Activated T-helper 9 cell treated with anti-CD3 and anti-CD28 coated beads, Interleukin-2, amount 50 U/mL, for 16 hours (primary cell): ENCODE results near the gene HSF5.

Source experiments
- DNase-seq: peaks from one replicate; pipeline ENCODE4 v3.0.0-alpha.2; 2020; ENCODE audit warnings: low read depth

Gene HSF5

DNA sequence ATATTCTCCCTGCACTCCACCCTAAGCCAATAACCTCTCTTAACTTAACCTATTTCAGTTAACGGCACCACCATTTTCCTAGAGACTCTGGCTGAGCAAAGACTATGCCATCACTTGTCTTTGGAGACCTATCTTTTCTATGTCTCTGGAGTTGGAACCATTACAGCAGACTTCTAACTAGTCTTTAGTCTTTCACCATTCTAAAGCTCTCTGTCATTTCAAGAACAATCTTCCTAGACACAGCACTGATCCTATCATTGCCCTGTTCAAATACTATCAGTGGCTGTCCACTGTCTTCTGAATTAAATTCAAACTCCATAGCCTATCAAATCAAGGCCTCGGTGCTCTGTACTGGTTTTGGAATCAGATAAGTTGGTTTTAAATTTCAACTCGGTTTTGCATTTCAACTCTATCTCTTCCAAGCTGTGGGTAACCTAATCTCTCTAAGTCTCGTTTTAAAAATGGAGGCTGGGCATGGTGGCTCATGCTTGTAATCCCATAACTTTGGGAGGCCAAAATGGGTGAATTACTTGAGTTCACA lies 102.8 kb downstream of the HSF5 start:
- DNase-seq = no peak

DNA sequence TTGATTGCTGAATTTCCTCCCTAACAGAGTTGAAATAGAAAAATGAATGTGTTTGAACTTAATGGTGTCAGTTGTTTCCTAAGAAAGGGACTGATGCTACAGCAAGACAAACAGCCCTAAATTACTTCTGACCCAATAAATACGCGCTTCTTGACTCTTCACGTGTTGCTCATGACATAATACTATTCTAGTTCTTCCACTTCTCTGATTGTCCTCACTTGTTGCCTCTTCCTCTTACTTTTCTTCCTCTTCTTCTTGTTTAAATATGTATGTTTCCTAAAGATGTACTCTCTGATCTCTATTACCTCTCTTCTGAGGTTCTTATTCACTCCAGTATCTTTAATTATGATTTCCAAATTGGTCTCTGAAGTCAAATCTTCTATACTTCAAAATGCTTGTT lies 103.3 kb downstream of the HSF5 start:
- no peak for DNase-seq

DNA sequence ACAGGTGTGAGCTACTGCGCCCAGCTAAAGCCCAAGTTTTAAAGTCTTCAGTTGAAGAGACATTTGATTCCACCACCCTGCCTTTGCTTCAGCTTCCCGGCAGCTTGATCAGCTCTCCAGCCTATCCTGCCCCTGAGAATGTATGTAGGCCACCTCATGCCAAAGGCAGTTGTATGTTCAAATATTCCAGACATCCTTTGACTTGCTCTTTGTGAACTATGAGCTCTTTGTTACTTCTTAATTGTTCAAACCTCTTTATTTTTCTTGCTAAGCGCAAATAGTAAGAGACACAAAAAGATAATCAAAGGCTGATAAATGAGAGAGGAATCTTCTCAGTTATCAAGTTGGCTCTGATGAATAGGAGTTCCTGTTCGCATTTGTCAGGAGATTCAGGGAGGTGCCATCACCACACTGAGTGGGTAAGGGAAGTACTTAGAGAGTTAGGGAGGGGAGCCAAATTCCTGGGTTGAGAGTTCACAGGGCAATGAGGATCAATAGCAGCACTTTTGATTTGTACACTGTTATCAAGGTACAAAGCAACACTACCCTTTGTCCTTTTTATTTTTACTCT lies 104.2 kb downstream of the HSF5 start:
- no peak for DNase-seq

DNA sequence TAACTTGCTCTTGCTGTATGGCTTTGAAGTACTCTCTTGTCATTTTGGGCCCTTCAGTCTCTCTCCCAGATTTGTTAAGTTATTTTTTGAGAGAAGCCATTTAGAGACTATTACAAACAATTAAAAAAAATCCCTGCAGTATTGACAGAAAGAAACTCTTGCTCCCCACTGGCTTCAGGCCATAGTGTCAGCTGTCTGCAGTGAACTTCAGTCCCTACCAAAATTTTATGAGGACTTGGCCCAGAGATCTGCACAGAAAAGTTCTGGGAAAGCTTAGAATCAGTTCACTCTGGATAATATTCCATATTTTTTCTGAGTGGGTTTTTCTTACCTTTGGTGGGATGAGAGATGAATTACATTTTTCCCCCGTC lies 105.4 kb downstream of the HSF5 start:
- DNase-seq = no peak

DNA sequence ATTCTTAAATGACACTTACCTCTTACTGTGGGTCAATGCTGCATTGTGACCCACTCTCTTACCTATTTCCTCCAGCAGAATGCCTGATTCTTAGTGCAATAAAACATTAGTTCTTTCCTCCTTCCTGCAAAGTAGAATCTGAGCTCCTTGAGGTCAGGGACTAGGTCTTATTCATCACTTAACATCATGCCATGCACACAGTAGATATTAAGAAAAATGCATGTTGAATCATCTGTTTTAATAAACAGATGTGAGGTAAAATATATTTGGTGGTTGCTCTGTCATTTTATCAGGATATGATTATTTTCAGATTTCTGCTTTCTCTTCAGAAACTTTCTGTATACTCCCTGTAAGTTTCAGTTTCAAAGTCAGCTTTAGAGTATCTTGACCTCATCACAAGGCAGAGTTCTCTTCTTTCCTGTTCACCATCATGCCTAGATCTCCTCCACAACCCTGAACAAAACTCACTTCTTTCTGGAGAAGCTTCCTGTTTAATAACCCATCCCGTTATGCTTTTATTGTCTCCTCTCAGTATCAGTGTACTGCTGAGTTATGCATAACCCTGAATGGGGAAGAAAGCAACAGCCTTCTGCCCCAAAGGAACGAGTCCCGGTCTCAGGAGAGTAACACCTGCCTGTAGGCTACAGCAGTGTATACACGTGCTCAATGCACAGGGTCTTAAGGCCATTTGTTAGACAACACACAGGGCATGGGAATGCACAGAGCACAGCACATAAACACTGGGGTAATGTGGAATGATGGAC lies 105.9 kb downstream of the HSF5 start:
- no peak for DNase-seq

DNA sequence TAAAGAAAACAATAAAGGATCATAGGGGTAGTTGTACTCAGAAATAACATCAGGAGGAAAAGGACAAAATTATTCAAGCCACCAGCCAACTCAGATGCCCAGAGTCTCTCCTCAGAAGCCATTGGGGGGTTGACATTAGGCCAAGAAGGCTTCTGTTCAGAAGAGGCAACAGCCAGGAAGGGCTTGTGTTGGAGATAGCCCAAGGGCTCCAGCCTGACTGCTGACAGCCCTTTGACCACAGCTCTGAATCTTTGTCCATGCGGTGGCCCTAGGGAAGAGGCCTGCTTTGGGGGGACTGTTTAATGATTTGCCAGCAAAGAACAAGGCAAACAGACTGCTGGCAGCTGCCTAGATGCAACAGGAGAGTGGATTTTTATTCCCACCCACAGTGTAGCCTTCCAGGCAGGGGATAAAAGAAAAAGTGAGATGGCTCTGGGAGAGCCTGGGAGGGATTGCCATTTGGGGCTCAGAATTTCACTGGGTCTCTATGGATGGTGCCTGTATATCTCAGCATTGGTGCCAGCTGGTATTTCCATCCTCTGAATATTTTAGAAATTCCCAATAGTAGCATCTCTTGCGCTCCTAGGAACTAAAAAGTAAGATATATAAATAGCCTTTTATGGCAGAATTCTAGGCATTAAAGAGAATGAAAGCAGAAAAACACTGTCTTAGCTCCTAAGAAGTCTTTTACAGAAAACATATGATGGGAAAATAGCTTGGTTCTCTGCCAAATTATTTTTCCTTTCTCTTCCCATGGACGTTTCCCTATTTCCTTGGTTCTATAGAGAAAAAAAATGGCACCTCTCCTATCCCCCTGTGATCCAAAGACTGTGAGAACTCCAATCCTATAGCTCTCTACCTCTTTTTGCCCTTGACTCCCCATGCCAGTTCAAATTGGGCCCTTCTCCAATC lies 106.8 kb downstream of the HSF5 start:
- DNase-seq = no peak

DNA sequence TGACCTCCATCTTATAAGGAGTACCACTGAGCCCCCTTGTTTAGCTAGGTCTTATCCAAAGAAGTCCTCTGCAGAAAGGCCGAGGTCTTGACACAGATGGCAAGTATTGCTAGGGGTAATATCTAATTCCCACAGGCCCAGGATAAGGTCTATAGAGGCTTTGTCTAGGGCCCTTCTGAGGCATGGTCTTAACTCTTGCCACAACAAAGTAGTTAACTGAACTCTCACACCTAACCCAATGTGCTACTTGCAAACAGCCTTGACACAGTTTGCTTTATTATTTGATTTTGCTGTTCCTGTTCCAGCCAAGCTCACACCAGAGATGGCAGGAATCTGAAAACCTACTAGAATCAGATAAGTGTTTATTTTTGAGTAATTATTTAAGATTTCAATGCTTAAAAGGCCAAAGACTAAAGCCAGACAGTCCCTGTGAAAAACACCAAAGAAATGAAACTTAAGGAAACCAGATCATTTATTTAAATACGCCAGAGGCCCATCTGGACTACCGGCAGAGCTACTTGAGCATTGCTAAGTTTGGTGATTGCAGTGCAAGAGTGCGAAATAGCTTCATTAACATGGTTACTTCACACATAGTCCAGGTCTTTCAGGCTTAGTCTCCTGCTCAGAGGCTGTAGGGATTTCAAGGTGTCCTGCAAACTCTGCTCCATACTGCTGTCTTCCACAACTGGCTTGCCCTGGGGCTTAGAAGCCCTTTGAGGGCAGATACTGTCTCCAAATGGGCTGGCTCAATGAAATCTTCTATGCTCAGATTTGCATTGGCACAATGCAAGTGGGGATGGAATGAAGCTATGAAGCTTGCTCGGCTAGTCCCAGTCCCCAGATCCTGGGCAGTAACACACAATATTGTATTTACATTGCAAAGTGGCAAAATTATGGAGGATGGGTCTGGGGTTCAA lies 107.7 kb downstream of the HSF5 start:
- no peak for DNase-seq

DNA sequence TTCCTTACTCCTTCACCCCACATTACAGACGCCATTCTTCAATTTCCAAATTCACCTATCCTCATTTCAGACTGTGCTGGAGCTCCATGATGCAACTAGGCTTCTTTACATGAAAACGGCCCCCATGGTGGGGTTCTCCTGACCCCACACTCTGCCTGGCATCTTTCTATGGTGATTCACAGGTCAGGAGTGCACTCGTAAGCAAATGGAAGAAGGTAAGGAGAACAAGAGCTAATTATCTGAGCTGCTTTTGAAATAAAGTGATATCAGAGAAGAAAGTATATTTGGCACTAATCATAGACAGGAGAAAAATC lies 108.7 kb downstream of the HSF5 start:
- no peak for DNase-seq

DNA sequence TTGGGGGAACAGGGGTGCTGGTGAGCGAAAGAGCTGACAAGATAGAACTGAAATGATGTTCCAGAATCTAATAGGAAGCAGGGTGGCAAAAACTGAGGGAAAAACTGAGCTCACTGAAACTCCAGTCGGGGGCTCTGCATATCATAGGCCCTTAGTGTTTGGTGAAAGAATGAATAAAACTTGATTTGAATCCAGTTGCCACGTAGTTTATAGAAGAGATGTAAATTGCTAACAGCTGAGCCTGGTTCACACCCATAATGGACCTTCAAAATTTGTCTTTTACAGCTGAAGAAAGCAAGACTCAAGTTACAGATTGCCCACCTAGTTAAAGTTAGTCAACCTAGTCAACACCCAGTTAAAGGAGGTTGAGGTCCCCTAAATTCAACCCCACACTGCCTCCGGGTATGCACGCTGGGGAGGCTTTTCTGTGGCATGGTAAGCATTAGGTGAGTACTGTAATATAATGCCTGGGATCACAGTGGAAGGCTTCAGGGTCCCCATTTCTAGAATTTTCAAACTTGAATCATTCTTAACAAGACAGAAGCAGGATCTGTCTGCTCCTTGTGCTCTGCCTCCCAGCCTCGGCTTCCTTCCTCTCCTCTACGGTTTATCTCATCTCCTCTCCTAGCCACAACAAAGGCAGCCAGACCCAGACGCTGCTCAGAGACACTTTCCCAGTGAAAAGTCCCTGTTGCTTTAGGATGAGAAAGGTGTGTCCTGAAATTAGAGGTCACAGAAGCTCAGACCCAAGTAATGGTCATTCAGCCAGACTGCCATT lies 109.3 kb downstream of the HSF5 start:
- DNase-seq = no peak

DNA sequence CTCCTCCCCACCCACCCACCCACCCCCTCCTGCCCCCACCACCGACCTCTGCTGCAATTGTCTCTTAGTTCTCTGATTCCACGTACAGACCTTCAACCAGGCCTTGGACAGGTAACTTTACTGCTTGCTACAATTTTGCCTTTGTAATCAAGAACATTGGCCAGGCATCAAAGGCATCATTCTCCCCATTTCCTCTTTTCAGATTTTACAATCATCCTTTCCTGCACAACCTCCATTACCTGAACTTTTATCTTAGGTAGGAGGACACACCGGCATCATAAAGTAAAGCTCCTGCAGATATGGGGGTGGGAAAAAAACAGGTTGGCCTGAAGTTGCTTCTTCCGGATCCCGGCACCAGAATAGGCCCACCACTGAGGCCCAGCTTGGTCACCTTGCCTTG lies 110.5 kb downstream of the HSF5 start:
- no peak for DNase-seq

DNA sequence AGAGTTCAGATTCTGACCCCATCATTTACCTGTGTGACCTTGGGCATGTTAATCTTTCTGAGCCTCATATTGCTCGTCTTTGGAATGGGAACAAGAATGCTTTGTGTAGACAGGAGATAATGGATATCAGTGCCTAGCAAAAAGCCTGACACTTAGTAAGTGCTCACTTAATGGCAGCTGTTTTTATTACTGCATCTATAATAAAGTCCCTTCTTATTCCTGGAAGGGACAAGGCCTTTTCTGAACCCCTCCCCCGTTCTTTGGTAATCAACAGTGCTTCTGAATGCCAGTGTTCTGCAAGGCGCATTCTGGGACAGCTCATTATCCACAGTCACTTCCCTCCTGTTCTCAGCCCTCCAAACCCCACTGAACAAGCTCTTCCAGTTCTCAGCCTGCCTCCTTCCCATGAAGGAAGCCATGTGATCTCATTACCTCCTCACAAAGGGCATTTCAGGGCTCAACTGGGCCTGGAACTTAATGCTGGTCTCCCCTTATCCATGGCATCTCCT lies 111.1 kb downstream of the HSF5 start:
- no peak for DNase-seq

DNA sequence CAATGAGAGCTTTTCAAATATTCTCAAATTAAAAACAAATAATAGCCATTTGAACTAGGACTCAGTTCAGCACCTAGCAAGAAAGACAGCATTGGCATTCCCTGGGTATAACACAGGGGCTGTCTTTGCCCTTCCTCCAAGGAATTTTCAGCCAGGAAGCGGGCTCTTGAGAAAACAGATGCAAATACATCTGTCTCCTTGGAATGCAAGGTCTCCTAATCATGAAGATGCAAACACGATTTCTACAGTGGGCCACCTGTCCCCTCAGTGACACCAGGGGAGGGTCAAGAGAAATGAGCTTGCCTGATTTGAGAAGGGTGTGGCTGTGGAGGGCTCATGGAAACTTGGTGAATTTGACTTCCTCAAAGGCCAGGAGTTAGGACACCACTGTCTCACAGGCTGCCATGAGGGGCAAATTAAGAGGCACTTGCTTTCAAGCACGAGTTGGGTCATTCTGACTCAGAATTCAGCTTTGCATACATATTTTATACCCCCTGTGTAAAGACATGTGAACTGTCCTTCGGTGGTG lies 111.7 kb downstream of the HSF5 start:
- no peak for DNase-seq

DNA sequence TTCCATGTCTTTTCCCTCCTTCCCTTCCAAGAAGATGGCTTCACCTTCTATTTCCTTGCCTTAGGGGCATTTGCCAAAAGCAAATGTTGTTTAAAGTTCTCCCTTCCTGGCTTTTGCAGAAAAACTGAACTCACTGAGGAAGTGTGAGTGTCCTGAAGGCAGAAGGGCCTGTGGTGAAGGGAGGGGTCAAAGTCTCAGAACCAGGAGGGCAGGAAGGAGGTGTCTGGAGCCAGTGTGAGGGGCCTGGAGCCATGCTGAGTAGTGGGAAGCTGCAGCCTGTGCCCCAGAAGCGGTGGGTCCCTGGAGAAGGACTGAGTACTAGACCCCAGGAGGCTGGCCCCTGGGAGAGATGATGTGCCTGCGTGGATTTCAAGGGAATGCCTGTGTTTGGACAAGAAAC lies 112.4 kb downstream of the HSF5 start:
- DNase-seq = no peak

DNA sequence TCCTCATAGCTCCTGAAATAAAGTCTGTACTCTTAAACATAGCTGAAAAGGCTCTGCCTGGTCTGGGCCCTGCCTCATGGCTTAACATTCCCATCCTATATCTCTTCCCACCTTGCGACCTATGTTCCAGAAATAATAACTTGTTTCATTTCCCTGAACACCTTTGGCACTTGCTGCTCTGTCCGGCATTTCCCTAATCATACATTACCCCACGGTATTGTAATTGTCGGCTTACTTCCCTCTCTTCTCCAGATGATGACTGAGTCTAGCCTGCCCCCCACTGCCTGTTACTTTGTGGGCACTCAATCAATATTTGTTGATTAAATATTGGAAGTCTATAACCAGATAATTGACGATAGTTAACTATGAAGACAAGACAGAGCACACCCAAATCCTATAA lies 113.0 kb downstream of the HSF5 start:
- DNase-seq = no peak

DNA sequence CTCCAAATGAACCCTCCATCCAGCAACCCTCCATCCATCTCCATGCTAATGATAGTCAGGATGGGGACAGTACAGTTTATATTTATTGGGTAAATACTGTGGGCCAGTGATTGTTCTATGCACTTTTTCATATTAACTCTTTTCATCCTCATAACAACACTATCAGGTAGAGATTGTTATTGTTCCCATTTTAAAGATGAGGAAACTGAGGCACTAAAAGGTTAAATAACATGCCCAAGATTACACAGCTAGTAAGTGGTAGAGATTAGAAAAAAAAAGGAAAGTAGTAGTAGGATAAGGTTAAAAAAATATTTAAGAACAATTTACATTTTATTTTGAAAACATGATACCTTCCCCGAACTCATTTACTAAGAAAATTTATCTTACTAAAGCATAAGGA lies 114.3 kb downstream of the HSF5 start:
- no peak for DNase-seq

DNA sequence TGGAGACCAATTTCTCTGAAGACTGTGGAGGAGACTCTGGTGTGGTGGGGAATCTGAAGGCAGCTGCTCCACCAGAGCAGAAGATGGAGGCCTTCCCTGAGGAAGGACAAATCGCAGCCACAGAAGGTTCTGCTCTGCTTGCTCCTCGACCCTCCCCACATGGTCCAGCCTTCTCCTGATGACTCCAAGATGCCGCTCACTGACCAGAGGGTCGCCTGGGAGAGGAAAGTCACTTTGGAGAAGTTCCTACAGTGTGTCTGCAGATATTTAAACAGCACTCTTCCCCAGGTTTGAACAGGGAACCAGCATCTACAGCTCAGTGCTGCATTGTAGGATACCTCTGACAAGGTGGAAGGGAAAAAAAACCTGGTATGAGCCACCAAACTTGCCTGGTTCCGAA lies 115.2 kb downstream of the HSF5 start:
- no peak for DNase-seq

DNA sequence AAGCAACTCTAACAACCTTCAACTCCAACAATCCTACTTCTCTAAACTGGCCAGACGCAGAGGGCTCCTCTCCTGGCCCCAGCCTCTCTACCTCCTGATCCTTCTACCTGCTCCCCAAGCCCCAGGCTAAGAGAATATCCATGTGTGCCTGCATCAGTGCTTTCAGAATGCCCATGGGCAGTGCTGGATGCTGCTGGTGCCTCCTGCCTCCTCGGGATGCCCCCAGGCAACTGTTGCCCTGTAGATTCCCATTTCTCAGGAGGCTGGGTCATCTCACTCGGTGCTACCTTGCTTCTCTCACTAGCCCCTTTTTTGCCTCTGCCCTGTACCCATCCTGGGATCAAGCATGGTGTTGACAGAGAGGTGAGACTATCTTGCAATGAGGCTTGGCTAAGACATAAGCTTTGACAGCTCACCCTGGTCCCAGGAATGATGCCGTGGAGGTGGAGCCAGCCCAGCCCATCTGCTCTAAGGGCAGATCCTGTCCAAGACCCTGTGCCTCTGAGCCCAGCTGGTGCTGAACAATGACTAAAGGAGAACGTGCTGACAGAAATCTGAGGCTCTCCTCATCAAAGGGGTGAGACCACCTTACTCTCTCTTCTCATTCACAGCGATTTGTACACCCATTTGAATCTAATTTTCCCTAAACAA lies 116.8 kb downstream of the HSF5 start:
- DNase-seq = no peak

DNA sequence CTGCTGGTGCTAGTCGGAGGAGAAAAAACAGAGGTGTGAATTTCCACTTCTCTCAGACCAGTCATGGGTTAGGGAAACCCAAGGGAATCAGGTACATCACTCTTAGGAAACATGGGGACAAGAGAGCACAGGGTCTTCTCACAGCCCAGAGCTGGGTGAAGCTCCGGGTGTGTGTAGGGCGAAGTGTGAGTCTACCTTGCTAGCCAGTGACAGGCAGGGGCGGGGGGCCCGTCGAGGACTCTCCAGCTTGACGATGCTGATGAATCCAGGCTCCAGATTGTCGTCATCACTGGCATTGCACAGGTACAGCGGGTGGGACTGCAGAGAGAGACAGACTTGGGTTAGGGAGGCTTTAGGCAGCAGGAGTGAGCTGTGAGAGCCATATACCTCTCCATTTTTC lies 117.5 kb downstream of the HSF5 start:
- no peak for DNase-seq

DNA sequence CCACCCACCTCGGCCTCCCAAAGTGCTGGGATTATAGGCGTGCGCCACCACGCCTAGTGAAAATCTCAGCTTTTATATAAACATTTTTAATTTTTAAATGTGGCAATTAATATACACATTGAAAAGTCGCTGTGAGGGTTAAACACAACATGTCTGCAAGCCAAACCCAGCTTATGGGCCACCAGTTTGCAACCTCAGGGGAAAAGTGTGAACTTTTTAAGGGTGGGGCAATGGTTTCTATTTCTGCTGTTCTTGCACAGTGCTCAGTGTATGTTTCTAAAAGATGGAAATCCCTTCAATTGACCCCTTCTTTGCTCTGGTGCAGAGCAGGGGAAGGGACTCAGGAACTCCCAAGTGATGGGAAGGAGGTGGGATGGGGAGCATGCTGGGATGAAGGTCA lies 117.9 kb downstream of the HSF5 start:
- no peak for DNase-seq
